ENCODE results near the gene GRPEL2.

GRCh38 chr5:149374801-149375200, 29.5 kb downstream of the GRPEL2 start:
- no peak for TF ChIP-seq POLR2AphosphoS5 (IDR thresholded peaks at IDR 0.05; ENCODE audit: insufficient read depth, low read depth, low read length)
- no peak for TF ChIP-seq CTCF (IDR thresholded peaks at IDR 0.05; ENCODE audit: extremely low read depth in 1 of 2, insufficient read depth in 1 of 2, low read depth in 1 of 2, low read length in 2 of 2)
